OCI-LY3 (cell line): ENCODE measurements around the gene CCNJL.

Experiments
- EZH2phosphoT487 ChIP-seq: fragments of 200-600 bp; shearing (Covaris generic); IDR thresholded peaks from 2 replicates; pipeline ENCODE4 v1.6.1; 2018; ENCODE audit warnings: antibody characterized with exemption, mixed run types, low read depth
- TF ChIP-seq, protein P1 (sequence below): fragments of 200-600, 300-600 bp; sonication (generic); IDR thresholded peaks from 2 replicates; pipeline ENCODE4 v1.5.1; 2014; ENCODE audit warnings: antibody characterized with exemption, low read length, low read depth

DNA sequence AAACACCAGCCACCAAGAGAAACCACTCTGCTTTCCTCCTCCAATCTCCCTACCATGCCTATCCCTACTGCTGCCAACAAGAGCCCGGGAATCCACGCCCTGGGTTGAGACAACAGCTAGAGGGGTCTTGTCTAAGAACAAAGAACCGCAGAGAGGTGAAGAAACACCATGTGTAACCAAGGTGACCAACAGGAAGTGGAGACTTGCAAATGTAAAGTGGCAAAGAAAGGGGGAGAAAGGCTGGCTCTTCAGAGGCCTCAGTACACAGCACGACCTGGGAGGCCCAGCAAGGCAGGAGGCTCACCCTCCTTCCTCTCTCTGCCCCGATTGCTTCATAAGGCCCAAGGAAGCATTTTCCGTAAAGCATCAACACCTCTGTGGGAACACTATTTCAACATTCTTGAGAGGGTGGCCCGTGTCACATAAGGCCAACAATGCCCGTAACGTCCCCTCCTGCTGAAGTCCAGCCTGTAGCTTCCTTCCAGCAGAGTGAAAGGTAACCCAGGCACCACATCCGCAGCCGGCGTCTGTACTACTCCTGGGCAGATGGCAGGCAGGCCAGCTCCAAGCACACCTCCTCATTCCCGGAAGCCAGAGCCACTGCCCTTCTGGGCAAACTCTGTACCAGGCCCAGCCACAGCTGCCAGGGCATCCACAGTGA, 18.3 kb downstream of the CCNJL start:
- TF ChIP-seq, protein P1, sequence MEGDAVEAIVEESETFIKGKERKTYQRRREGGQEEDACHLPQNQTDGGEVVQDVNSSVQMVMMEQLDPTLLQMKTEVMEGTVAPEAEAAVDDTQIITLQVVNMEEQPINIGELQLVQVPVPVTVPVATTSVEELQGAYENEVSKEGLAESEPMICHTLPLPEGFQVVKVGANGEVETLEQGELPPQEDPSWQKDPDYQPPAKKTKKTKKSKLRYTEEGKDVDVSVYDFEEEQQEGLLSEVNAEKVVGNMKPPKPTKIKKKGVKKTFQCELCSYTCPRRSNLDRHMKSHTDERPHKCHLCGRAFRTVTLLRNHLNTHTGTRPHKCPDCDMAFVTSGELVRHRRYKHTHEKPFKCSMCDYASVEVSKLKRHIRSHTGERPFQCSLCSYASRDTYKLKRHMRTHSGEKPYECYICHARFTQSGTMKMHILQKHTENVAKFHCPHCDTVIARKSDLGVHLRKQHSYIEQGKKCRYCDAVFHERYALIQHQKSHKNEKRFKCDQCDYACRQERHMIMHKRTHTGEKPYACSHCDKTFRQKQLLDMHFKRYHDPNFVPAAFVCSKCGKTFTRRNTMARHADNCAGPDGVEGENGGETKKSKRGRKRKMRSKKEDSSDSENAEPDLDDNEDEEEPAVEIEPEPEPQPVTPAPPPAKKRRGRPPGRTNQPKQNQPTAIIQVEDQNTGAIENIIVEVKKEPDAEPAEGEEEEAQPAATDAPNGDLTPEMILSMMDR: no peak
- TF ChIP-seq EZH2phosphoT487: no peak
